ENCODE measurements around the gene FBXO27. TPM values are rescaled to one million over a fixed set of nuclear protein-coding genes. Genes with fewer than 3 reads are reported as not detected.

The FBXO27 gene
- total and polyA plus RNA-seq, 2 donors (not counting 1 experiment from before 2014, with no cell fraction given): 0.83 to 3.6 TPM

GRCh38 chr19:38977445-38978325 is 54.7 kb downstream of the FBXO27 start:
- Histone ChIP-seq H3K79me2 (ENCODE audit: control insufficient read depth, insufficient read depth, low read length) (no peaks in the 10 kb centered on the region), H3K4me1 (ENCODE audit: control insufficient read depth, extremely low read depth, insufficient read depth, low read length) (peaks cover 6% of the 10 kb centered on the region), H3K27ac (ENCODE audit: insufficient read depth, low read length) (no peak overlapping the region), H3K9ac (ENCODE audit: insufficient read depth, low read length) (no peak overlapping the region), H3K36me3 (ENCODE audit: control insufficient read depth, insufficient read depth, low read length) (no peaks in the 10 kb centered on the region), H3K27me3 (ENCODE audit: control insufficient read depth, insufficient read depth, low read length) (no peaks in the 10 kb centered on the region), H3K4me2 (ENCODE audit: extremely low read depth, insufficient read depth, low read length) (no peak overlapping the region), H3K9me3 (ENCODE audit: control insufficient read depth, insufficient read depth, low read depth, low read length) (no peaks in the 10 kb centered on the region), H2AFZ (ENCODE audit: low read length) (no peak overlapping the region), H3K4me3 (replicated peaks in 1 of 4; ENCODE audit: control extremely low read depth in 1 of 4, insufficient read depth in 1 of 4, low read depth in 3 of 4, low read length in 4 of 4) (no peak overlapping the region), H4K20me1 (ENCODE audit: control insufficient read depth, extremely low read depth, insufficient read depth, low read length) (no peaks in the 10 kb centered on the region)
- no peak for TF ChIP-seq EZH2 (IDR thresholded peaks at IDR 0.05; ENCODE audit: low read length, missing control alignments)
- TF ChIP-seq, protein P1, sequence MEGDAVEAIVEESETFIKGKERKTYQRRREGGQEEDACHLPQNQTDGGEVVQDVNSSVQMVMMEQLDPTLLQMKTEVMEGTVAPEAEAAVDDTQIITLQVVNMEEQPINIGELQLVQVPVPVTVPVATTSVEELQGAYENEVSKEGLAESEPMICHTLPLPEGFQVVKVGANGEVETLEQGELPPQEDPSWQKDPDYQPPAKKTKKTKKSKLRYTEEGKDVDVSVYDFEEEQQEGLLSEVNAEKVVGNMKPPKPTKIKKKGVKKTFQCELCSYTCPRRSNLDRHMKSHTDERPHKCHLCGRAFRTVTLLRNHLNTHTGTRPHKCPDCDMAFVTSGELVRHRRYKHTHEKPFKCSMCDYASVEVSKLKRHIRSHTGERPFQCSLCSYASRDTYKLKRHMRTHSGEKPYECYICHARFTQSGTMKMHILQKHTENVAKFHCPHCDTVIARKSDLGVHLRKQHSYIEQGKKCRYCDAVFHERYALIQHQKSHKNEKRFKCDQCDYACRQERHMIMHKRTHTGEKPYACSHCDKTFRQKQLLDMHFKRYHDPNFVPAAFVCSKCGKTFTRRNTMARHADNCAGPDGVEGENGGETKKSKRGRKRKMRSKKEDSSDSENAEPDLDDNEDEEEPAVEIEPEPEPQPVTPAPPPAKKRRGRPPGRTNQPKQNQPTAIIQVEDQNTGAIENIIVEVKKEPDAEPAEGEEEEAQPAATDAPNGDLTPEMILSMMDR (conservative IDR thresholded peaks at IDR 0.05 in 1 of 2, IDR thresholded peaks at IDR 0.05 in 1 of 2; ENCODE audit: low read depth in 1 of 2, low read length in 2 of 2): no peak
- peak in 1 of 2 donors; percentile 57 for DNase-seq (ENCODE audit: low read depth in 2 of 2)

- Histone ChIP-seq H2AFZ (ENCODE audit: low read length) (peak overlapping the region; percentile 83), H4K20me1 (ENCODE audit: control insufficient read depth, extremely low read depth, insufficient read depth, low read length) (no peaks in the 10 kb centered on the region), H3K9ac (ENCODE audit: insufficient read depth, low read length) (peak overlapping the region; percentile 51), H3K79me2 (ENCODE audit: control insufficient read depth, insufficient read depth, low read length) (no peaks in the 10 kb centered on the region), H3K4me2 (ENCODE audit: extremely low read depth, insufficient read depth, low read length) (peak overlapping the region; percentile 72), H3K27me3 (ENCODE audit: control insufficient read depth, insufficient read depth, low read length) (no peaks in the 10 kb centered on the region), H3K4me1 (ENCODE audit: control insufficient read depth, extremely low read depth, insufficient read depth, low read length) (peaks cover 6% of the 10 kb centered on the region), H3K9me3 (ENCODE audit: control insufficient read depth, insufficient read depth, low read depth, low read length) (no peaks in the 10 kb centered on the region), H3K27ac (ENCODE audit: insufficient read depth, low read length) (peak overlapping the region; percentile 44), H3K4me3 (replicated peaks in 1 of 4; ENCODE audit: control extremely low read depth in 1 of 4, insufficient read depth in 1 of 4, low read depth in 3 of 4, low read length in 4 of 4) (peak overlapping the region; percentile 45 to 67 (median 56)), H3K36me3 (ENCODE audit: control insufficient read depth, insufficient read depth, low read length) (no peaks in the 10 kb centered on the region)
- TF ChIP-seq, protein P1 (conservative IDR thresholded peaks at IDR 0.05 in 1 of 2, IDR thresholded peaks at IDR 0.05 in 1 of 2; ENCODE audit: low read depth in 1 of 2, low read length in 2 of 2): no peak
- TF ChIP-seq EZH2 (IDR thresholded peaks at IDR 0.05; ENCODE audit: low read length, missing control alignments): no peak
- DNase-seq (ENCODE audit: low read depth in 2 of 2): peak; percentile 47 to 49
Observed at GRCh38 chr19:38975861-38976271, 56.5 kb downstream of the FBXO27 start.

- Histone ChIP-seq H3K4me2 (ENCODE audit: extremely low read depth, insufficient read depth, low read length) (peak within 1 kb of the TSS; percentile 94), H3K4me1 (ENCODE audit: control insufficient read depth, extremely low read depth, insufficient read depth, low read length) (peaks cover 6% of the 10 kb centered on the region), H3K79me2 (ENCODE audit: control insufficient read depth, insufficient read depth, low read length) (no peaks in the 10 kb centered on the region), H3K27ac (ENCODE audit: insufficient read depth, low read length) (peak within 1 kb of the TSS; percentile 75), H3K9ac (ENCODE audit: insufficient read depth, low read length) (peak within 1 kb of the TSS; percentile 69), H3K4me3 (replicated peaks in 1 of 4; ENCODE audit: control extremely low read depth in 1 of 4, insufficient read depth in 1 of 4, low read depth in 3 of 4, low read length in 4 of 4) (peak within 1 kb of the TSS; percentile 61 to 73 (median 66)), H3K27me3 (ENCODE audit: control insufficient read depth, insufficient read depth, low read length) (no peaks in the 10 kb centered on the region), H3K36me3 (ENCODE audit: control insufficient read depth, insufficient read depth, low read length) (no peaks in the 10 kb centered on the region), H3K9me3 (ENCODE audit: control insufficient read depth, insufficient read depth, low read depth, low read length) (no peaks in the 10 kb centered on the region), H2AFZ (ENCODE audit: low read length) (peak within 1 kb of the TSS; percentile 83), H4K20me1 (ENCODE audit: control insufficient read depth, extremely low read depth, insufficient read depth, low read length) (no peaks in the 10 kb centered on the region)
- TF ChIP-seq, protein P1 (conservative IDR thresholded peaks at IDR 0.05 in 1 of 2, IDR thresholded peaks at IDR 0.05 in 1 of 2; ENCODE audit: low read depth in 1 of 2, low read length in 2 of 2): no peak
- TF ChIP-seq EZH2 (IDR thresholded peaks at IDR 0.05; ENCODE audit: low read length, missing control alignments): no peak
- DNase-seq (ENCODE audit: low read depth in 2 of 2): peak; percentile 66 to 72
Observed at GRCh38 chr19:38975214-38975860, 57.0 kb downstream of the FBXO27 start, which contains the start of gene FBXO17. FBXO17 (minus strand) TSS chr19:38975742; CDS start chr19:38950319, 25,423 bp downstream.
